Vagina (tissue), 2 donors: ENCODE results near the gene SULT4A1. TPM values are rescaled to one million over a fixed set of nuclear protein-coding genes. Genes with fewer than 3 reads are reported as not detected.

Source experiments
- DNase-seq, 2 donors: peaks; one replicate each; pipeline ENCODE4 v3.0.0-alpha.2; 2017; ENCODE audit errors: extremely low spot score in 2 of 2
- H3K27ac ChIP-seq: fragments of 200-600 bp; sonication (generic); one replicate; pipeline ENCODE4 v1.5.1; 2019
- H3K27me3 ChIP-seq: fragments of 200-600 bp; sonication (generic); one replicate; pipeline ENCODE4 v1.5.1; 2019
- H3K36me3 ChIP-seq, 2 donors: fragments of 200-600 bp; sonication (generic); one replicate each; pipeline ENCODE4 v1.5.1; 2017 to 2019
- H3K4me1 ChIP-seq: fragments of 200-600 bp; sonication (generic); one replicate; pipeline ENCODE4 v1.5.1; 2019
- H3K4me3 ChIP-seq, 2 donors: fragments of 200-600 bp; sonication (generic); 1 replicate in 1 of 2; 2 replicates in 1 of 2; pipeline ENCODE4 v1.5.1; 2016 to 2019
- H3K9me3 ChIP-seq: fragments of 200-600 bp; sonication (generic); one replicate; pipeline ENCODE4 v1.5.1; 2019
- POLR2A ChIP-seq, 2 donors: fragments of 450-650 bp; IDR thresholded peaks; one replicate each; pipeline ENCODE4 v1.6.1; 2017; ENCODE audit warnings: antibody characterized with exemption in 2 of 2, mild to moderate bottlenecking in 2 of 2, moderate library complexity in 2 of 2
- POLR2AphosphoS5 ChIP-seq, 2 donors: sonication (generic); formaldehyde crosslinking; IDR thresholded peaks; one replicate each; pipeline ENCODE4 v1.9.0; 2017; ENCODE audit warnings: antibody characterized with exemption in 2 of 2, mild to moderate bottlenecking in 2 of 2, low read depth in 1 of 2; ENCODE audit not compliant: insufficient read depth in 1 of 2
- intact Hi-C: fragments of 100-400 bp; cut with DNase I; formaldehyde crosslinking; loops from one replicate; pipeline ENCODE4 v1.15.1; 2023
- total RNA-seq: library from RNA; depleted of rRNA; stranded (reverse); fragments of >200 nt; gene quantifications from one replicate; pipeline ENCODE4 v1.2.3, GENCODE V29; 2016
- TF ChIP-seq, protein P1 (sequence below), 3 experiments: fragments of 450-650 bp in 2 of 3; fragments of 200-600 bp in 1 of 3; sonication (generic) in 1 of 3; IDR thresholded peaks; one replicate each; pipeline ENCODE4 v1.5.1; 2017 to 2019; ENCODE audit warnings: antibody characterized with exemption in 3 of 3, mild to moderate bottlenecking in 2 of 3, moderate library complexity in 2 of 3

Gene SULT4A1
- total RNA-seq, 1 donor from 2014 or later: 3.2 TPM

GRCh38 chr22:43833286-43834240 is 28.8 kb downstream of the SULT4A1 start:
- Histone ChIP-seq H3K27me3 (no peaks in the 10 kb centered on the region), H3K9me3 (no peaks in the 10 kb centered on the region), H3K4me1 (peaks cover 13% of the 10 kb centered on the region), H3K27ac (no peak overlapping the region), H3K36me3 (no peaks in the 10 kb centered on the region), H3K4me3 (no peak overlapping the region)
- intact Hi-C loops: no loop called here
- no peak for TF ChIP-seq POLR2A (IDR thresholded peaks at IDR 0.05)
- no peak for TF ChIP-seq POLR2AphosphoS5 (IDR thresholded peaks at IDR 0.05; ENCODE audit: insufficient read depth in 1 of 2, low read depth in 1 of 2)
- TF ChIP-seq, protein P1, sequence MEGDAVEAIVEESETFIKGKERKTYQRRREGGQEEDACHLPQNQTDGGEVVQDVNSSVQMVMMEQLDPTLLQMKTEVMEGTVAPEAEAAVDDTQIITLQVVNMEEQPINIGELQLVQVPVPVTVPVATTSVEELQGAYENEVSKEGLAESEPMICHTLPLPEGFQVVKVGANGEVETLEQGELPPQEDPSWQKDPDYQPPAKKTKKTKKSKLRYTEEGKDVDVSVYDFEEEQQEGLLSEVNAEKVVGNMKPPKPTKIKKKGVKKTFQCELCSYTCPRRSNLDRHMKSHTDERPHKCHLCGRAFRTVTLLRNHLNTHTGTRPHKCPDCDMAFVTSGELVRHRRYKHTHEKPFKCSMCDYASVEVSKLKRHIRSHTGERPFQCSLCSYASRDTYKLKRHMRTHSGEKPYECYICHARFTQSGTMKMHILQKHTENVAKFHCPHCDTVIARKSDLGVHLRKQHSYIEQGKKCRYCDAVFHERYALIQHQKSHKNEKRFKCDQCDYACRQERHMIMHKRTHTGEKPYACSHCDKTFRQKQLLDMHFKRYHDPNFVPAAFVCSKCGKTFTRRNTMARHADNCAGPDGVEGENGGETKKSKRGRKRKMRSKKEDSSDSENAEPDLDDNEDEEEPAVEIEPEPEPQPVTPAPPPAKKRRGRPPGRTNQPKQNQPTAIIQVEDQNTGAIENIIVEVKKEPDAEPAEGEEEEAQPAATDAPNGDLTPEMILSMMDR (IDR thresholded peaks at IDR 0.05): no peak
- DNase-seq: no peak

DNA sequence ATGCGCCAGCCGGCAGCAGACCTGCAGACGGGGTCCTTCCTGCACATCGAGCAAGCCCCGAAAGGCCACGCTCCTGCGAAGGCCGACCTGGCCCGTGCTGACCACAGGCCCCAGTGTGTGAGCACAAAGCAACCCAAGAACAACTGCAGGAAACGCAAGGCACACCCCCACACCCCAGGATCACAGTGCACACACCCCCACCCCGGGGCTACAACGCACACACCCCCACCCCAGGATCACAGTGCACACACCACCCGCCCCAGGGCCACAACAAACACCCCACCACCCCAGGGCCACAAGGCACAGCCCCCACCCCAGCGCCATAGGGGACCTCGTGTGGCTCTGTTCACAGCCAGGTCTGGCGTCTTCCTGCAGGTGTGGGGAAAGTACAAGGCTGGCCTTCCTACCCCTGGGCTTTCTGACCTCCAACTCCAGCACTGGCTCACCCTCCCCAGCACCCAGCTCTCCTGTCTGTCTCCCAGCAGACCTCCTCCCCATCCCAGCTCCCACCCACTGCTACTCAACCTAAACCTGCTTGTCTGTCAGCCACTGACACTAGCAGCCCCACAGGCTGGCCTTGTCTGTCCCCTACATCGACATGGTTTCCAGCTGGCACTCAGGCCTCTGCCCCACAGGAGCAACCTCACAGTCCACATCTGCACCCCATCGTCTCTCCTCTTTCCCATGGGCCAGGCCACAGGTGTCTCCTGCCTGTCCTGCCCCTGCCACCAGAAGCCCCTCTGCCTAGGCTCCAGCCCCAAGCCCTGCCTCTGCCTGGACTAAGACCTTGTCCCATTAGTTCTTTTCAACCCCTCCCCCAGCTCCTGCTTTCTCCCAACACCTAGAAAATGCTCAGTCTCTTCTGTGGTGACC is 29.7 kb downstream of the SULT4A1 start:
- Histone ChIP-seq H3K27ac (no peak overlapping the region), H3K27me3 (no peaks in the 10 kb centered on the region), H3K9me3 (no peaks in the 10 kb centered on the region), H3K36me3 (no peaks in the 10 kb centered on the region), H3K4me1 (peaks cover 13% of the 10 kb centered on the region), H3K4me3 (no peak overlapping the region)
- intact Hi-C loops: no loop called here
- TF ChIP-seq POLR2AphosphoS5 (IDR thresholded peaks at IDR 0.05; ENCODE audit: insufficient read depth in 1 of 2, low read depth in 1 of 2) (no peak), POLR2A (IDR thresholded peaks at IDR 0.05) (no peak)
- TF ChIP-seq, protein P1 (IDR thresholded peaks at IDR 0.05): no peak
- DNase-seq: no peak

DNA sequence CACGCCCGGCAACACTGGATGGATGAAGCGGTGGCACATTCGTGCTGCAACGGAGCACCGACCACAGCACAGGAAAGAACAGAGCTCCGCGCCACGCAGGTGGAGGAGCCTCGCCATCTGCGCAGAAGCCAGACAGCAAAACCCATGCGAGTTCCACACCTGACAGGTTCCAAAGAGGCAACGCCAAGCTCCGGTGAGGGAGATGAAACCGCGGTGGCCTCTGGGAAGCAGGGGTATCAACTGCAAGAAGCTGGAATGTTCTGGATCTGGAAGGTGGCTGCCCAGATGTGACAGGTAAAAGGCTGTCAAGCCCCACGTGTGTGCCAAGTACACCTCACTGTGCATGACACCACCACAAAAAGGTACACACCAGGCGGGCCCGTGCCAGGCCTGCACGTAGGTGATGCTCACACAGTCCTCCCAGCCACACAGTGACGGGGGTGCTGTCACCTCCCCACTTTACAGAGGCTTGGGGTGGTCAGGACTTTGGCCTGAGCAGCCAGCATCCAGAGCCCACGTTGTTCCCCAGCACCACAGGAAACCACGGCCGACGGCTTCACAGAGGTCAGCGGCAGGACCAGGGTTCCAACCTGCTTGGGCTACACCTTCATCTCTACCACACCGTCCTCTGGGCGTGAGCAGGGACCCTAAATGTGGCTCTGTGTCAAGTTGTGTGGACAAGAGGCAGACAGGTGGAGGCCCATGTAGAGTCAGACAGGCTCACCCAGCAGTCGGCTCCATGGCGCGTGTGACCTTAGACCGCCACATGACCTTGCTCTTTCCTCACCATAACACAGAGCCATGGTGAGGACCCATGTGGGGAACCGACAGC is 30.5 kb downstream of the SULT4A1 start:
- no peak for DNase-seq
- no peaks in the 10 kb centered on the region for H3K27me3 ChIP-seq

GRCh38 chr22:43830931-43831560 is 31.3 kb downstream of the SULT4A1 start:
- peaks cover 22% of the 10 kb centered on the region for H3K4me1 ChIP-seq
- no peak overlapping the region for H3K4me3 ChIP-seq
- H3K27ac ChIP-seq: no peak overlapping the region
- no peak for DNase-seq
- TF ChIP-seq POLR2AphosphoS5 (IDR thresholded peaks at IDR 0.05; ENCODE audit: insufficient read depth in 1 of 2, low read depth in 1 of 2) (no peak), POLR2A (IDR thresholded peaks at IDR 0.05) (no peak)
- TF ChIP-seq, protein P1 (IDR thresholded peaks at IDR 0.05): no peak
- no peaks in the 10 kb centered on the region for H3K27me3 ChIP-seq
- H3K36me3 ChIP-seq: no peaks in the 10 kb centered on the region
- no peaks in the 10 kb centered on the region for H3K9me3 ChIP-seq
- intact Hi-C loops: no loop called here

More for the DNA sequence above, 30.5 kb downstream of the SULT4A1 start:
- Histone ChIP-seq H3K9me3 (no peaks in the 10 kb centered on the region), H3K36me3 (no peaks in the 10 kb centered on the region), H3K4me3 (no peak overlapping the region), H3K27ac (no peak overlapping the region), H3K4me1 (peaks cover 15% of the 10 kb centered on the region)
- no peak for TF ChIP-seq POLR2A (IDR thresholded peaks at IDR 0.05)
- TF ChIP-seq POLR2AphosphoS5 (IDR thresholded peaks at IDR 0.05; ENCODE audit: insufficient read depth in 1 of 2, low read depth in 1 of 2): no peak
- TF ChIP-seq, protein P1 (IDR thresholded peaks at IDR 0.05): no peak
- intact Hi-C loops: no loop called here
